ENCODE data around the gene MACROD1.

The MACROD1 gene

GRCh38 chr11:64090806-64091516 is 75.0 kb downstream of the MACROD1 start:
- no peak for DNase-seq

DNA sequence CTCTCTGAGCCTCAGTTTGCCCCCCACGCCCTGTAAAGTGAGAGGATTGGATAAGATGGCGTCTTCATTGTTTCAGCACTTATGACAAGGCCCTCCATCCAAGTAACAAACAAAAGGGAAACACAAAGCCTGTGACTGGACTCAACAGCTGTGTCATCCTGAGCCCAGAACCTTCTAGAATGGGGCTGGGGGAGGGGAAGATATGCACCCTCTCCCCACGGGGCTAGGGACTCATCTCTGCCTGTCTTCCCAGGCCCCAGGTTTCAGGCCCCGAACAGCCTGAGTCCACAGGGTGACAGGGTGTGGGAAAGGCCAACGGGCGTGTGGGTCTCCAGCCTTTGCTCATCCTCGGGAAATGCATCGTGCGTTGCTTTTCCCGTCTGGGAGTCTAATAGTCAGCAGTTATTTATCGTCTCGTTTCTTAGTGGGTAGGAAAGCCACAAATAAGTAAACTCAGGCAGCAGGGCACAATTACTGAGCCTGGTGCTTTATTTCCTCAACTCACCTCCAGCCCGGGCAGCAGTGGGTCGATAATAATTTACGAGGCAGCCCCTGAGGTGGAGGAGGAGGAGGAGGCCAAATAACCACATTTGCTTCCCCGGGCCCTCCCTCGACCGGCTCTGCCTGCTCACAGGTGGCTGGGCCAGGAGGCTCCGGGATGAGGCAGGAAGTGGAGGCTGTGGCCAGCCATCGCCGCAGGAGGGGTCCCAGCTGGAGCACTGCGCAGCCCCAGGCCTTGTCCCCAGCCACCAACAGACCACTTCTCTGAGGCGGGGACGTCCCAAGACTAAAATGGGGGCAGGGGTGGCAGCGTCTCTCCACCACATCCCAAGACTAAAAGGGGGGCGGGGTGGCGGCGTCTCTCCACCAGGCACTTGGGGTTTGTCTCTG is 75.8 kb downstream of the MACROD1 start:
- no peak for DNase-seq

DNA sequence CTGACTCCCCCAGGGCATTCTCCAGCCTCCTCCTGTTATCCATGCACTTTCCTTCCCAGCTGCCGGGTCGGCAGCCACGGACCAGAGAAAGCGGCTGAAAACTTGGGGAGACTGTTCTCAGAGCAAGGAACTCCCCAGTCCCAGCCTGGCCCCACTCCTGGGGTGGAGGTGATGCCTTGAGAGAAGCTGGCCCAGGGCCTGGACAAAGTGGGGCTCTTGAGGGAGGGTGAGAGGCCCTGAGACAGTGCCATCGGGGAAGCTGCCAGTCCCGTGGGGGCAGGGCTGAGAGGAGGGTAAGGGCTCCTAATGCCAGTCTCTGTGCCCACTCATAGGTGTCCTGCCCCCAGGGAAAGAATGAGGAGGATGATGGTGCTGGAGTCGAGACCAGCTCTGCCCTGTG is 76.4 kb downstream of the MACROD1 start:
- no peak for DNase-seq

GRCh38 chr11:64089027-64089360 is 76.9 kb downstream of the MACROD1 start:
- DNase-seq: no peak

- peak; percentile 33 for DNase-seq
These were observed 77.5 kb downstream of the MACROD1 start for GRCh38 chr11:64088162-64089026.

DNA sequence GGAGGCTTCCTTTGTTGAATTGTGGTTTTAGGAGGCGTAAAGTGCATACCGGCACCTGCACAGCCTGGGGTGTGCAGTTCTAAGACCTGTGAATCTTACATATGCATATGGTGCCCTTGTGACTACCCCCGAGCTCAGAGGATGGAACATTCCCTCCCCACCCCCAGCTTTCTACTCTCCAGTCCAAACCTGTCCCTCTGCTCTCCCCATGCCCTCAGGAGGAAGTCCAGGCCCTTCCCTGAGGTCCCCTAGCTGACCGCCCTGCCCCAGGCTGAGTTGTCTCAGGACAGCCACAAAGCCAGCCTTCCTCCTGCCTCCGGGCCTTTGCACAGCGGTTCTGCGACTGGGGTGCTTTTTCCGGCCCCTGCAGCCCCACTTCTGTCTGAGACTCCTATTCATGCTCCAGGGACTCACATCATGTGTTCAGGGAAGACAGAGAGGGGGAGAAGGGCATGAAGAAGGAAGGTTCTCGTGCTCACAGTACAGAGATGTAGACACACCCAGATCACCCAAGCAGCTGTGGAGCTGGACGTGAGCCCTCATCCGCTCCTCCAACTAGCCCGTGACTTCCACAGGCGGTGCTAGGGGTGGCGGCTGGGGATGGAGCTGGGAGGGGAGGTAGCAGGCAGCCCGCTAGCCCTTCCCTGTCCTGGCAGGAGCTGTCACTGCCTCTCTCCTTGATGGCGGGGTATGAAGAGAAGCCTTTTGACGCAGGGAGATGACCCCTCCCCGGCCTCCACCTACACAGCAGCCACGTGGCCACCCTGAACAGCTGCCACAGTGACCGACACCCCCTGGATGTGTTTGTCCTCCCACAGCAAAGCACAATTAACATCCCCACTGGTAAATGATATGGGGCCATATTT is 79.4 kb downstream of the MACROD1 start:
- no peak for DNase-seq

- no peak for DNase-seq
These were observed 80.0 kb downstream of the MACROD1 start for GRCh38 chr11:64085906-64086257.

- DNase-seq: no peak
These were observed 80.8 kb downstream of the MACROD1 start for GRCh38 chr11:64084951-64085710.

DNA sequence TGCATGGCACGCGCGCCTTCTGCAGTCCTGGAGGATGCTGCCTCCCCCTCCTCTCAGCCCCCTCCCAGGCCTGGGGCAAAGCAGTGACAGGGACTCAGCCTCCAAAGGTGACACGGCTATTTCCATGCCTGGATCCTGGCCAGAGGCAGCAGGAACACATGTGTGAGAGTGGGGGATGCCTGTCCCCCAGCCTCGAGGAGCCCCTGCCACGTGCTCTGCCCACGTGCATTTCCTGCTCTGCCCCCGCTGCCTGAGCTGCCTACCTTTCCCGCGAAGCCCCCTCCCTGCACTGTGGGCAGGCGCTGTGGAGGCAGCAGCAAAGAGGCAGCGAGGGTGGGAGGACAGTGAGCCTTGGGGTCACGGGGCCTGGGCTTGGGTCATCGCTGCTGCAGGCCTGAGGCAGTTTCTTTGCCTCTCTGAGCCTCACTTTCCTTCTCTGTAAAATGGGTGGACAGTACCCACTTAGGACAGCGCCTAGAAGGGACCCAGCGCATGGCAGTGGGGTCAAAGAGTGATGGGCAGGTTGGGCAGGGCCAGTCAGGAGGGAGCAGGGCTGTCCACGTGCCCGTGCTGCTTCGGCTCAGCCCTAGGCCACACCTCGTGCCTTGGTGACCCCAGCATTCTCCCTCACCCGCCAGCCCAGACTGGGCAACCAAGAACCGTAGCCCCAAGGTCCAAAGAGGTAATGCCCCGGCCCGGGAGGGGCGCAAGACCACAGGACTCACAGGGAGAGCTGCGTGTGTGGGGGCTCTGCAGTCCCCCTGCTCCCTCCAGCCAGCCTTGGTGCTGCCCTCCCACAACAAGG is 81.6 kb downstream of the MACROD1 start:
- DNase-seq: no peak

GRCh38 chr11:64083398-64084080 is 82.4 kb downstream of the MACROD1 start:
- DNase-seq: no peak

GRCh38 chr11:64081745-64082442 is 84.0 kb downstream of the MACROD1 start:
- peak; percentile 44 for DNase-seq

GRCh38 chr11:64080390-64080789 is 85.5 kb downstream of the MACROD1 start:
- DNase-seq: no peak

DNA sequence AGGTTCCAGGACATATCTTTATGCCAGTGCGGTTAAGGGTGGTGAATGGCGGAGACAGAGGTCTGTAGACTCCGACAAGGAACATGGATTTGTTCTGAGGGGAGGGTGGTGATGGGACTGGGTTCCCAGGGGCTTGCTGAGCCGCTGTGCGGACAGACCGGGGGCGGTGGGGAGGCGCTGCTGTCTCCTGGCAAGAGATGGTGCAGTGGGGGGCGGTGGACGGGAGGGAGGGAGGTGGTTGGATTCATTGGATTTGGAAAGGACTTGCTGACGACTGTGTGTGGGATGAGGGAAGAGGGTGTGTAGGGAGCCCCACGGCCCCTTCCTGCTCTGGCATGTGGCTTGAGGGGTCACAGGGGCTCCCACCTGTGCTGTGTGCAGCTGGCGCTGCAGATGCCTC is 87.0 kb downstream of the MACROD1 start:
- DNase-seq: no peak

GRCh38 chr11:64078284-64078683 is 87.6 kb downstream of the MACROD1 start:
- no peak for DNase-seq

DNA sequence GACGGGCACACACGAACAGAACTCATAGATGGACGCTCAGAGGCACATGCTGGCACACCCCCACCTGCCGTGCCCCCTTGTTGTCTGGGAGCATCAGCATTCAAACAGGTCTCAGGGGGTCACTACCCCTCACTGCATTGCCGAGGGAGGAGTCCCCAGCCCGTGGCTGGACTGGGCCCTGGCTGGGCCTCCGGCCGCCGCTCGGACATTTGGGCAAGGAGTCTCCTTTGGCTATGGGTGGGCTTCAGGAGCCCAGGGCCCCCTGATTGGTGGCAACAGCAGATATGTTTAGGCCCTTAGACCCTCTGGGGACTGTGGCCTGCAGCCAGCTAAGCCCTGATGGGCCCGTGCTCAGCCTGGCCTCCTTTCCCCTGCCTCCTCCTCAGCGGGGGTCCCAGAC is 88.3 kb downstream of the MACROD1 start:
- no peak for DNase-seq

DNA sequence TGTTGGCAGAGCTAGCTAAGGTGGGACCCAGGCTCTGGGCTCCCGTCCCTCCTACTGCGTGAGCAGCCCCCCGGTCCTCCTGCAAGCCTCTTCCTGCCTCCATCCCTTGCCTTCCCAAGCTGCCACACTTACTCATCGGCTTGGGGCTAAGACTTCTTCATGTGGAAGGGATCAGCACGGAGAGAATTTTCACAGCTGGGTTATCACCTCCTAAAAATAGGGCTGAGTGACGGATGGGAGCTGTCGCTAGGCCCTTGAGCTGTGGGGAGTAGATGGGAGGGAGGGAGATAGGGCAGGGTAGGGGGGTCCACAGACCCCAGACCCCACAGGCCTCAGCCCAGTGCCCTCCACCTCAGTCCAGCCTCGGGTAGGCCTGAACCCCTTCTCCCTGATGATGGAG is 89.2 kb downstream of the MACROD1 start:
- DNase-seq: no peak

DNA sequence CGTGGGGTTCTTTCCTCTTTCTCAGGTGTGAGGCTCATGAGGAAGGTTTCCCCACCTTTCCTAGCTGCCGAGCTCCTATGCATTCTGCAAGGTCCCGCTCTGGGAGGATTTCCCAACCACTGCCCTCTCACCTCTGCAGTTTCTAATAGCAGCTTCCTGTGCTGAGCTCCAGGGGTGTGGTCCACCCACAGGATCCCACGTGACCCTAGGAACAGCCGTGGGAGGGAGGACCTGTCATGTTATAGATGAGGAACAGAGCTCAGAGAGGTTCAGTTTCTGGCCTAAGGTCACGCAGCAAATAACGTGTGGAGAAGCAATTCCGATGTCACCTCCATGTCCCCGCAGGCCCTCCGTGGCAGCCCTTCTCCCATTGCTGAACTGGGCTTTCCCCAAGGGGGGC is 91.7 kb downstream of the MACROD1 start:
- no peak for DNase-seq

DNA sequence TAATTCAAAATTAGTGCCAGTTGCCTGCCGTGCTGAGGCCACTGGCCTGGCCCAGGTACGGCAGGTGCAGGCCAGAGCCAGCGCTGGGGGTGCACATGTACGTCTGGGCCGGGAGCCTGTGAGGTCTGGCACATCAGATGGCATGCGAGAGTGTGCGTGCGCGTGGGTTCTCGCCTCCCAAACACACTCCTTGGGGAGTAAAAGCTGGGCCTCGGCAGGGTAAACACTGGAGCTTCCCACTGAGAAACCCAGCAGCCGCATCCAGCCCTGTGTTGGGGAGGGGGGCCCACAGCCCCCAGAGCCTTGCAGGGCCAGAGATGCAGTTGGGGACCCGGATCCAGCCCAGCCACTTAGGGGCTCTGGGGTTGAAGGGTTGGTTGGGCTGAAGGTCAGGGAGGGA is 92.4 kb downstream of the MACROD1 start:
- DNase-seq: no peak

DNA sequence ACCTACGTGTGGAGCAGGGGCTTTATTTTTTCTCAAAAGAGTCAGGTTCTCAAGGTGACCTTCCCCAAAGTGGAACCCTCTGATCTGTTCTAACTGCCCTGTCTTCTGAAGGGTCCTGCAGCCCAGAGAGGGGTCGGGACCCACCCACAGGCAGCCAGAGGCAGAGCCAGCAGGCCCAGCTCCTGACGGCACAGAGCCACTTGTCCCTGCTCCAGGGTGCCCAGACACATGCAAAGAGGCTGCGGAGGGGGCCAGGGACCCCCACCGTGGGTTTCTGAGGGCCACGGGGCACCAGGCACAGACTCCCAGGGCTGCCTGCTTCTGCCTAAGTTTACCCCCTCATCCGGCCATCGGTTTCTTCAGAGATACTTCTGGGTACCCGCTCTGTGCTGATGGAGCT is 93.0 kb downstream of the MACROD1 start:
- DNase-seq: no peak

GRCh38 chr11:64072403-64072802 is 93.5 kb downstream of the MACROD1 start:
- no peak for DNase-seq

All from NCI-H526 treated with DMSO at 0.1 percent for 48 hours (cell line).